Measurements from ENCODE around the gene MRC2.
A peak's percentile ranks its signal among the peaks of the same experiment; 100 is the strongest.

The MRC2 gene

DNA sequence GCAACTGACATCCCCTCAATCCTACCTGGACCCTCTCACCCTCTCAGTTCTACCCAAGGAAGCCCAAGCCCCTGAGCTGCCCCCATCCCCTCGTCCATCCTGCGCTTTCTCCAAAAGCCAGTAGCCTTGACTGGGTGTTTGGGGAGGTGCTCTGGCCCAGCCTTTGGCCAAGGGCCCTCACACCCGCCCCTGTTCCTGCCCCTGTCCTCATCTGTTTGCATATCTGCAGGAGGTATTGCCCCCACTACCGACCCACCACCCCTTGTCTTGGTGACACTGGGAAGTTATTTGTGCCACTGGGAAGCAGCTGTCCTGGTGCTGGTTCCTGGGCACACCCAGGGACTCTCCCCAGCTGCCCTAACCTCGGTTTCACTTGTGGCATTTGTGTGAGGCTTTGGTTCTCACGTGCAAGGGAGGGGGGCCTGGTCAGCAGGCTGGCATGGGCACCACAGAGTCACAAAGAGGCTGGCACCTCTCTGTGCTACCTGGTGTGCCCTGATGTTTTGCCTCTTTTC lies 75.3 kb downstream of the MRC2 start:
- DNase-seq: no peak

DNA sequence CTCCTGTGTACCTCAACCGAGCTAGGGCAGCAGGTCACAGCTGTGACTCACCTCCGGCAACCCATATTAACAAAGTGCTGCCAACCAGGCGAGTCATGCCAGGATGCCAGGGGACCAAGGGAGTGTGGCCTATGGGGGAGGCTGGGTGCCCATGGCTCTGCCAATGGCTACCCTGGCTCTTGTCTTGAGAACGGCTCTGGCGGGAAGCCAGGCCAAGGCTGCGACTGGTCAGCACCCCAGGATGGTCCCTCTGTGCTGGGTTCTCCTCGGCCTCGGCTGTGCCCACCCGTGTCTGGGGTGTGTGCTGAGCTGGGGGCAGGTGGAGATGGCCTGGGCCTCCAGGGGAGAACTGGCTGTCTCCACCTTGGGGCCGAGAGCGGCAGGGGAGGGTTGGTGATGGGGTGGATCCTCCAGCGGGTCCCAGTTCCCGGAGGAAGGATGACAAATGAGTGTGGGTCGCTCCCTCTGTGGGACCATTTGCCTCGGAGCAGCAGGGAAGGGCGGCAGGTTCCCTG lies 75.8 kb downstream of the MRC2 start:
- peak; percentile 46 for DNase-seq

DNA sequence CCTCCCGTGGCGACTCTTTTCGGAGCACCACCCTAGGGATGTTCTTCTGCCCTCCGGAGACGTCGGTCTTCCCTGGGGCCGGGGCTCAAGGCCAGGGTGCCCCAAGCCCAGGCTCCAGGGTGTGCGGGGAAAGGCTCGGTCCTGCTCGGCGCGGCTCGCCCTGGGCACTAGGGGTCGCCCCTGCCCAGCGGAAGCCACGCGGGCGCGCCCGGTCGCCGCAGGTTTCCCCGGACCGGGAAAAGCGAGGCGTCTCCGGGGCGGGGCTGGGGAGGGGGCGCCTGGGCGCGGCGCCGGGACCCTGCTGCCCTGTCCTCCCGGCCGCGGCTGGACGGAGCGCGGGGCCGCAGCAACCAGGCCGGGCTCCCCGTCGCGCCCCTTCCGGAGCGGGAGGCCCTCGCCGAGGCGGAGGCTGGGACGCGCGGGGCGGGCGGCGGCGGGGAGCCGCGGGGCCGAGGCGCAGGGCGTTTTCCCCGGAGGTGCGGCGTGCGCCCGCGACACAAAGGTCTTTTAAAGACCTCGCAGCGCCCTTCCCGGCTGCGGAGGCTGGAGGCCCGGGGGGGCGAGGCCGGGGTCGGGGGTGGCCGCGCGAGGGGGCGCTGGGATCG lies 76.4 kb downstream of the MRC2 start:
- DNase-seq: peak; percentile 77

DNA sequence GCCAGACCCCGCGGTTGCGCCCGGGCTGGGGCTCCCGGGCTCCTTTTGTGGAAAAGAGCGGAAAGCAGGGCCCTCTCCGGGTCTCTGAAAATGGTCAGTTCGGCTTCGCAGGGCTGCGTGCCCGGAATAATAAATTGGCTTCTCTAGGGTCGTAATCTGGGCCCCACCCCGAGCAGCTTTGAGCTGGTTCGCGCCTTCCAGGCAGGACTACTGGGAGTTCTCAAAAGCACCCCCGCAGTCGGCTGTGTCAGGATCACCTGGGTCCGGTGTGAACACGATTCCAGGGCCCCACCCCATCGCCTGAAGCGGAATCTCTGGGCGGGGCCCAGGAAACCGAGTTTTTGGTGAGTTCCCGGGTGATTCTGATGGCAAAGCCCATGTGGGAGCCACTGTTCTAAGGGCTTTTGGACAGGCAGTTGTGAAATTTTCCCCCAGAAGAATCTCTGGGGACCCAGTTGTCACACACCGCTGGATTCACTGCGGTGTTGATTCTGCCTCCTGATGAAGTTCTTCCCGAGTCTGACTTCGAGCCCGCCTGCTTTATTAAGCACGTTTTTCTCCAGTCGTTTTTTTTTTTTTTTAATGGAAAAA lies 77.0 kb downstream of the MRC2 start:
- peak; percentile 31 for DNase-seq

DNA sequence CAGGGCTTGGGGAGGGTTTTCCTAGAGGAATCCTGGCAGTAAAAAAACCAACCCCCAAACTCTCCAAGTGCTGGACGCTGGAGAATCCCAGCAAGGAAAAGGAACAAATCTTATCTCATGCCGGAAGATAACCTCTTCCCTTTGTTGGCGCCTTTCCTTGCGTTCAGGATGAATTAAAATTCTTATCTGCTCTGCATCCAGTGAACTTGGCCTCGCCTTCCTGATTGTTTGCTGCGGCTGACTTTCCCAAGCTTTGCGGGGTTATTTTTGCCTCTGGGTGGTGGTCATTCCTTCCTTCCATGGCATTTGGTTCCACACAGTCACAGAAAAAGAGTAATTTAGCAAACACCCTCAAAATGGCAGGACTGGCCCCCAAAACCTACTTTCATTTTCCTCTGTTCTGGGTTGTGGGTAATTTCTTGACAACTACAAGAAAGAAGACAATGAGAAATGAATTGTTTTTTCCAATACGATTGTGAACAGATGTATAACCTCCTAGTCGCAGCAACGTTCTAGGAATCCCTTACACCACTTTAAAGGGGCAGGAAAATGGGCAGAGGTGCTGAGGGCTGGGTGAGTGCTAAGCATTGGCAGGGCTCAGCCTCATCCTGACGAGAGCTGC lies 77.8 kb downstream of the MRC2 start:
- DNase-seq: no peak

DNA sequence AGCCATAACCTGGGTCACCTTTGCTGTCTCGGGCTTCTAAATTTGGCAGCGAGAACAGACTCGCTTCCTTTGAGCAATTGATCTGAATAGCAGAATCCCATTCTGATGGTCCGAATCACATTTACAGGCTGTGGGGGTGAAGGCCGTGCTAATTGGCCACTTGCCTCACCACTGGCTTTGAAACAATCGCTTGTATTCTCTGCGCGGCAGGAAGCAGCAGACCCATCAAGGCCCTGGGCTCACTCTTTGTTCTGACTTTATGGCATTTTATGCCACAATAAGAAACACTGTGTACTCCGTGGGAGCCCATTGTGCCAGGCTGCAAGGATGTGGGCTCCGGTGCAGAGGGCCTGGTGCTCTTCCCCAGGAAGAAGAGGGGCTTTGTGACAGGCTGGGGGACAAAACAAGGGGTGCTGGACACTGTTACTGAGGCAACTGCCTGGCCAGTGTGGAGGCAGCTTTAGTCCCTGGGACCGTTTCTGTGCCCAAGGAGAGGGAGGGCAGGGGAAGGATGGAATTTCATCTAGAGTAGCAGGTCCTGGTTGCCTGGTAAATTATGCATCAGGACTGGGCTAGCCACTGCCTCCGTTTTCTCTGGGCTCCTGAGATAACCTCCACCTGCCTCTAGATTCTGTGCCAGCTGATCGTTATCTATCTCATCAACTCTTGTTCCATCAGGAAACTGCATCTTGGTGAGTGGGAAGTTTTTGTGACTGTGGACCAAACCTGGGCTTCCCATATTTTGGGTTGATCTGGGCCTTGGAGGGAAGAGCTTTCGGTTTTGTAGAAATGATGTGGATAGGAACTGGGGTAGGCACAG lies 78.5 kb downstream of the MRC2 start:
- DNase-seq: peak; percentile 9

DNA sequence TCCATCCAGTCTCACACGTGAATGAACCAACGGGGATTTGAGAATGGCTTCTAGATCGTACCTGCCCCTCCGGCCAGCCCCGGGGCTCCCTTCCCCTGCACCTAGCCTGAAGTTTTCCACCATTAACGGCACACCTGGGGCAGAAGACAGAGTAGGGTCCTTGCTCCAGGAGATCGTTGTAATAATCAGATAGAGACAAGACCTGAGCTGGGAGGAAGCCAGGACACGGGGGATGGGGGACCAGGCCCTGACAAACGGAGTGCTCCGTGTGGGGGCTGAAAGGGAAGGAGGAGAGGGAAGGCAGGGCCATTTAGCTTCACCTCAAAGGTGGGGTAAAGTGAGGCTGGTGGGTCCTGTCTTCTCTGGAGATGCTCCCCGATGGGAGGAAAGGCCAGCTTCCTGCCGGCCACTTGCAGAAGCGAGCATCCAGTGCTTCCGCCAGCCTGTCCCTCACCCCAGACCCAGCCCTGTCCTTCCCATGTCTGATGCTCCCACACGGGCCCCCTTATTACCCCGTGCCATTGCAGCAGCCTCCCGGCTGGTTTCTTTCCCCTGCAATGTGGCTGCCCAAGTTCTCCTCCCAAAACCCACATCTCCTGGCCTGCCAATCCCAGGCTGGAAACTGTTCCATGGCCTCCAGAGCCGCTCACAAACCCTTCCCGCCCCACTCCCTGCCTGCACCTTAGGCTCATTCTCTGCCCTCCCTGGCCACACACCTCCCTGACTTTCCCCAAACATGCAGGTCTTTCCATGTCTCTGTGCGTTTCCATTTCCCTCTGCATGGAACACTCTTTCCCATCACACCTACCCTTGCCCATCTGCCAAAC lies 79.3 kb downstream of the MRC2 start:
- no peak for DNase-seq

DNA sequence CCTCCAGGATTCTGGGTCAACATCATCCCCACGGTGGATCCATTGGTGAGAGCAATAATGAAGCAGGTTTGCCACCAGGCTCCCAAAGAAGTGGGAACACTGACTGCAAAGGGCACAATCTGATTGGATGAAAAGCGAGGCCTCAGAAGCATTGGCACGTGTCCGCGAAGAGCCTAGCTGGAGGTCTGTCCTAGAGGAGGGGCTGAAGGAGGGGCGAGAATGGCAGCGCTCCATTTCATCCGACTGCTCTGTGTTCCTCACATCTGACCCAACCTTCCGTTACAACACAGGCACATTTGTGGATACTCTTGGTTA lies 79.9 kb downstream of the MRC2 start:
- DNase-seq: no peak

DNA sequence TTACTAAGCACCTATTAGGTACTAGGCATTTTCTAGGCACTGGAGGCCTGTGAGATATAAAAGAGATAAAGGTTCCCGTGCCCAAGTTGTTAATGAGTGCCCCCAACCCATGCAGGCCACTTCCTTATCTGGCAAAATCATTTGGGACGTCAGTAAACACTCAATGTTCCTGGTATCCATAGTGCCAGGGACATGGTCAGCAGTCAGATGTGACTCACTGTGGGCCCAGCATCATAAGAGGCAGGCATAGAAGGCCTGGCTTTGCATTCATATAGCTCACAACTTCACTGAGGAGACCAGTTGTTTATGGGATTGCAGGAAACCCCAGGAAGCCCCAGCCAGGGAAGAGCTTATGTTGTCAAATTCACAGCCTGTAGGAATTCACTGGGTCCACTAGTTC lies 81.1 kb downstream of the MRC2 start:
- DNase-seq: no peak

DNA sequence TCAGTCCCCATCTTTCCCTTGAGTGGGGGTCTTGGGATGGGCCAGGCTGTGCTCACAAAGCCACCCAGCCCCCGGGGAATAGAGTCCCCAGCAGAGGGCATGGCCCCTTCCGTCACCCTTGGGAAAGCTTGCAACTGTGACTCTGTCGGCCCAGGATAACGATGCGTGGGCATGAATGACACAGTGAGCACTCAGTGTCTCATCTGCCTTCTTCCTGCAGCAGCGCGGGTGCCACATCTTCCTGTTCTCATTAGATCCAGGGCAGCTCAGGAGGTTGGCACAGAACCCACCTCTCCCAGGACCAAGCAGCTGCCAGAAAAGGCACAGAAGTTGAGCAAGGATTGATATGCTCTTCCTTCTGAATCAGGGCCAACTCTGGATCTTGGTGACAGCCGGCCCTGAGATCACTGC lies 84.7 kb downstream of the MRC2 start:
- no peak for DNase-seq

DNA sequence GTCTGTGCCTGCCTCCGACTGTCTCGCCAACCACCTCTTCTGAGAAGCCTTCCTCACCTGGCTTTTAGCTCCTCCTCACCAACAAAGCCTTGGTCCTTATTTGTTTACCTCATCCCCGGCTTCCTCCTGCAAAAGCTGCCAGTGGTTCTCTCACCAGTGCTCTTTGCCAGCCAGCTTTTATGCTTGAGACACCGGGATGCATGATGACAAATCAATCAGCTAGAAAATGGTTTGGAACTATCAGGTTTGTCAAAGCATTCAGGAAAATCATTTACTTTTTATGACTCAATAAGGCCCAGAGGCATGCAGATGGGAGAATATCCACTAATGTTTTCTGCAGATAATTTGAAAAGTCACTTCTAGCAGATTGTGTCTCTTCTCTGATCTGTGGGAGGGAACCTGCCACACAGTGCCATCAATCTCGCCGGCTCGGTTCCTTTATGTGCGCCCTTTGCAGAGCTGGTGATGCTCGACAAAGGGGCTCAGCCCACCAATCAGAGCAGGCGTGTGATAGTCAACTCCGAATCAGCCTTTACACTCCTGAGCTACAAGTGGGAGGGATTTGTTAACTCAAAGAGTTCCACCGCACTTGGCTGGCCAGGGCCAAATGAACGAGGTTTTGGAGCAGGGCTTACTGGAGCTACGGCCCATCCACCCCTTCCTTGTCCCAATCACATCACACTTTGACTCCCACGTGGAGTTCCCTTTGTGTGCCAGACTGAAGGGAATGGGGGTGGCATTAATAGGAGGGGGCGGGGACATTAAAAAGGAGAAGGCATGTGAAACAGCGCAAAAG lies 85.8 kb downstream of the MRC2 start:
- no peak for DNase-seq

DNA sequence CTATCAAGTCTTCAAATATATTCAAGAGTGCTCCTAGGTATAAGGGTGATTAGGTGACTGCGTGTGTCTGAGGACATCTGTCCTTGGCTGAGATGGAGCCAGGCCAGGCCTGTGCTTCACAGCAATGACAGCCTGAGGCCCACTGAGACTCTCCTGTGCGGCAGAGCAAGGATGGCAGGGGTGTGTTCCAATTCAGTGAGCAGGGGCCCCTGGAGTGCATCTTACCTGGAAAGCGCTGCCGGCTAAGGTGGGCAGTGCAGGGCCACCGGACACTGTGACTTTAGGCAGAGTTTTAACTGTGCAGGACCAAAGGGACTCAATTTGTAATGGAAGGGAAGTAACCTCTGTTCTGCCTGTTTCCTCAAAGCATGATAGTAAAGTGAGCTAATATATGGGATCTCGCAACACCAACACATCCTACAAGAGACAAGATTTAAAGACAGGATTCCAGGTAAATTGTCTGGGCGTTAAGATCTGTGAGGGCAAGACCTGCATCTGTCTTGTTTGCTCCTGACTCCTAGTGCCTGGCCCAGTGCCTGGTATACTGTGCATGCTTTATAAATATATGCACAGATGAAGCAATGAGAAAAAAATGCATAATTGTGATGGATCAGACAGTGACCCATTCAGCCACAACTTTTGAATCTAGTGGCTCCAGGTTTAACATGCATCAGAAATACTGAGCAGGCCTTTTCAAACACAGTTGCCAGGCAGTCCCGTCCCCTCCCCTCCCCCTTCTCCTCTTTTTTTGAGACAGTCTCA lies 86.7 kb downstream of the MRC2 start:
- DNase-seq: no peak

DNA sequence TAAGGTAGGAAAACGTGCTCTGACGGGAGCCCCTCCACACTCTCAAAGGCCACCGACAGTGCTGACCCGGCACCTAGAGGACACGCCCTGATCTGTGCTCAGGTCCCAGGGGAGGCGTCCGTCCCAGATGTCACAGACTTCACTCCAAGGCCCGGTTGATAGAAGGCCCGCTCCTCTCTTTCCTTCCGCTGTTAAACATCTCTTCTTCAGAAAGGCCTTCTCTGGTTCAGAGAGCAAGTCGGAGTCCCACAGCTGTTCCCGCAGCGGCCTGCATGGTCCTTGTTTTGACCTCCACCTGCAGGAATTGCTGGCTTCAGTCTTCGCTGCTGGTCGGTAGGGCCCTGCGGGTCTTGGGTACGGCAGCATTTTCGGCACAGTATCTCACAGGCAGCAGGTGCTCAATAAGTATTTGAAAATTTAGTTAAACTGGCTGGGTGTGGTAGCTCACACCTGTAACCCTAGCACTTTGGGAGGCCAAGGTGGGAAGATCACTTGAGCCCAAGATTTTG lies 88.5 kb downstream of the MRC2 start:
- no peak for DNase-seq

DNA sequence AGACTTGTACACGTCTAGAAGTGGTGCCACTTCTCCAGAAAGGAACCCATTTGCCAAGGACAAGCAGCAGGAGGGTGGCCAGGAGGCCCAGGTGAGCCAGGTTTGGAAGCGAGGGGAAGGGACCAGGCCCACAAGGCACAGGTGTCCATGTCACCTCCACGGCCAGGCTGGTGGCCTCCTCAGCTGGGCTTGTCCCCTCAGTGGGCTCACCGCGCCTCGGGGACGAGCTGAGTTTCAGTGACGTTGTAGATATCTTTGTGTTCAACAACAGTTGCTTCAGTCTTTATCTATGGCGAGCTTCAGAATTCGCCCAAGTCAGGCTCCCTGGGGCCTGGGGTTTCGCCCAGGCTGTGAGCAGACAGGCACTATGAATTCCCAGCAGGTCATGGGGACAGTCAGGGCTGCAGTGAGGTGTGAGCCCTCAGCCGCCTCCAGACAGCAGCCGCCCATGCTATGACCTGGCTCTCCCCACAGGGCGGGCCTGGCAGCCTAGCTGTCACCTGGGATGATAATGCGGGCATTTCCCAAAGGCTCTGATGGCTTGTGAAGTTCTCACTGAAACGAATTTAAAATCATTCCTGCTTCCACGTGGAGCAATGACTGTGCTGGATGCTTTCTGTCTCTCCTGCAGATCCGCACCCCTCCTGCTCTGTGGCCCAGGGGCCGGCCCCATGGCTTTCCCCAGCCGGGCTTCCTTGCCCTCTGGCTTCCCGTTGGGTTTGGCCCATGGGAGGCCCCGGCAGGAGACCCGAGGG lies 89.5 kb downstream of the MRC2 start:
- DNase-seq: no peak

DNA sequence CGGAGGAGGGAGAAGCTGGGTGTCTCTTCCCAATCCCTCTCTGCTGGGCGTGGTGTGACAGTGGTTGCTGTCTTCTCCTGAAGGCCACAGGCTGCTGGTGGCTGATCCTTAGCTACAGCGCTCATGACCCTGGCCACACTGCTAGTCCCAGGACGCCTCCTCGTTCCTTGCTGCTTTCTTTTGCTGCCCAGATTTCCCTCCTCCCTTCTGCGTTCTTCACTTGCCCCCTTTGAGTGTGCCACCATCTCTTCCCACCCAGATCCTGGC lies 90.1 kb downstream of the MRC2 start:
- DNase-seq: no peak

DNA sequence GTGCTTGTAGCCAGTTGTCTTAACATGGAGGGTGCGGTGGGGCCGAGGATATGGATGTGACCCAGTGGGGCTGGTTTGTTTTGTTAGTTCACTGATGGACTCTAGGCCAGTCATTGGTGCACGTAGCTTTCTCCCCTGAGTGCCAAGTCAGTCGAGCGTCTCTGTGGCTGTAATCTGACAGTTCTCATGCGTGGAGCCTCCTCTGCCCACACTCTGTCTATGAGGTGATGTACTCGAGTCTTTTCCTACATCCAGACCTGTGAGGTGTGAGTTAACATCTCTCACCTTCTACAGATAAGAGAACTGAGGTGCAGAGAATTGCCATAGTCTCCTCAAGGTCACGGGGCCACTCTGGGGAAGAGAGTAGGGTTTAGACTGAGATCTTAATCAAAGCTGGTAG lies 90.4 kb downstream of the MRC2 start:
- DNase-seq: no peak

DNA sequence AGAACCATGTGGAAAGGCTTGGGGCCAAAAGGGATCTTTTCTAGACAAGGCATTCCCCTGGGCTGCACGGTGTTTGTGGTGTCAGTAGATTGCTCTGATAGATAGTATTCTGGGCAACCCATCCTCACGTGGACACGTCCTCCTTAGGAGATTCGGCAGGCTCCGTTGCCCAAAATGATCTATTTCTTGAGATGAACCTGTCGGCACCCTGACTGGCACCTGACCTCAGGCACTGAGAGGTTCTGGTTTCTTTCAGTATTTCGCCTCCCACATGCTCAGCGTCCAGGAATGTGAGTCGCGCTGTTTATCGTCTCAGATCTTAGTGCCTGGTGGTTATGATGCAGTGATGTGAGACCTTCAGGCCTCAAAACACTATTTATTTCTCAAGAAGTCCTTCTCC lies 91.0 kb downstream of the MRC2 start:
- DNase-seq: no peak

DNA sequence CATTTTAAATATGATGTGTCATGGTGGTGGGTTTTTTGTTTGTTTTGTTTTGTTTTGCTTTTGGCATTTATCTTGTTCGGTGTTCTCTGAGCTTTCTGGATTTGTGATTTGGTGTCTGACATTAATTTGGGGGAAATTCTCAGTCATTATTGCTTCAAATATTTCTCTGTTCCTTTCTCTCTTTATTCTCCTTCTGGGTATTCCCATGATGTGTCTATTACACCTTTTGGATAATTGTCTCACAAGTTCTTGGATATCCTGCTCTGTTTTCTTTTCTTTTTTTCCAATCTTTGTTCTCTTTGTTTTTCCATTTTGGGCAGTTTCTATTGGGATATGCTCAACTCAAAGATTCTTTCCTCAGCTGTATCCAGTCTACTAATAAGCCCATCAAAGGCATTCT lies 92.1 kb downstream of the MRC2 start:
- no peak for DNase-seq

DNA sequence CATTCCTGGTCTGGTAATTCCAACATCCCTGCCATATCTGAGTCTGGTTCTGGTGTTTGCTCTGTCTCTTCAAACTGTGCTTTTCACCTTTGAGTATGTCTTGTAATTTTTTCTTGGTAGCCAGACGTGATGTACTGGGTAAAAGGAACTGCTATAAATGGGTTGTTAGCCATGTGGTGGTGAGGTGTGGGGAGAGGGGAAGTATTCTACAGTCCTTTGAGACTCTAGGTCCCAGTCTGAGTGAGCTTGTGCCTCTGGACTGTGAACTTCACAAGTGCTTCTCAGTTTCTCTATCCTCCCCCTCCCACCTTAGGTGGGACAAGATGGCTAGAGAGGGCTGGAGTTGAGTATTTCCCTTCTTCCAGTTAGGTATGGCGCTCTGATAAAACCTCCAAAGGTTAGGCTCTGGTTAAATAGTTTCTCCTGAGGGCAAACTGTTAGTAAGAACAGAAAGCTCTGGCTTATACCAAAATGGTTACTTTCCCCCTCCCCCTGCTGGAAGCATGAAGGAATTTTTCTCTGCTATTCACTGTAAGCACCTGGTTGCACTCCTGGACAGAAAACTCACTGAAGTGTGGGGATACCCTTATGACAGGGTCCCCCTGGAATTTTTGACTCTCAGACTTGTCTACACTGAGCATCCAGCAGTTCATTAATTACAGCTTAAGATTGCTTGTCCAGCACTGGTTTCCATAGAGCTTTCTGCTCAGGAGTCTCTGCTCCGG lies 92.8 kb downstream of the MRC2 start:
- no peak for DNase-seq

DNA sequence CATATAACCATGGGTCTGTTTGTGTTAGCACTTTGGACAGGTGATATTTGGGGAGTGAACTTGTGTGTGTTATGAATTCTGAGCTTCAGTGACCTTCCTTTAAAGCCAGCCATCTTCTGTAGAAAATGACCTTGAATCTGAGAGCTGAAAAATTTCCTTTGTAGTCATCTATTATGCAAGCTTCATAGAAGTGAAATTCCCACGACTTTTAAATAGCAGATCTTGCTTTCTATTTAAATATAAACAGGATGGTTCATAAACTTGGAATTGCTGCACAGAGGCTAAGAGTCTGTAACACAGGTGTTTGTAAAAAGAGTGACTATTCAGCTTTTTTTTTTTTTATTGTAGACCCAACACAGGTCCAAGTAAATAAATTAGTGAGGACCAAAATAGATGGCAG lies 95.2 kb downstream of the MRC2 start:
- no peak for DNase-seq

All from NCI-H345 (cell line).